Rectal smooth muscle tissue (tissue), 1 donor: Measurements from ENCODE around the gene B4GALNT2.
"Not testable (repeated sequence)": the region's sequence is repeated elsewhere in the genome, so short reads cannot be mapped to it uniquely, and the experiment has no call there.

Experiments
- H3K27ac ChIP-seq: one replicate; pipeline ENCODE4 v1.7.0; 2013; ENCODE audit warnings: low read depth, low read length, inconsistent platforms
- H3K27me3 ChIP-seq: one replicate; pipeline ENCODE4 v1.7.0; 2013; ENCODE audit warnings: low read length; ENCODE audit not compliant: control insufficient read depth, insufficient read depth
- H3K36me3 ChIP-seq: one replicate; pipeline ENCODE4 v1.7.0; 2013; ENCODE audit warnings: low read length; ENCODE audit not compliant: control insufficient read depth, insufficient read depth
- H3K4me1 ChIP-seq: one replicate; pipeline ENCODE4 v1.7.0; 2013; ENCODE audit warnings: low read length; ENCODE audit not compliant: control insufficient read depth, insufficient read depth
- H3K4me3 ChIP-seq: one replicate; pipeline ENCODE4 v1.7.0; 2013; ENCODE audit warnings: low read length
- H3K9ac ChIP-seq: one replicate; pipeline ENCODE4 v1.7.0; 2013; ENCODE audit warnings: low read length

B4GALNT2 gene

GRCh38 chr17:49157784-49158183 is 25.2 kb downstream of the B4GALNT2 start:
- H3K36me3 ChIP-seq, result no peaks in the 10 kb centered on the region
- no peak overlapping the region for H3K27ac ChIP-seq
- no peaks in the 10 kb centered on the region for H3K4me1 ChIP-seq
- no peak overlapping the region for H3K4me3 ChIP-seq
- H3K27me3 ChIP-seq, result no peaks in the 10 kb centered on the region
- no peak overlapping the region for H3K9ac ChIP-seq

GRCh38 chr17:49162866-49163265 is 30.3 kb downstream of the B4GALNT2 start:
- Histone ChIP-seq H3K36me3 (no peaks in the 10 kb centered on the region), H3K4me3 (no peak overlapping the region), H3K27me3 (no peaks in the 10 kb centered on the region), H3K4me1 (no peaks in the 10 kb centered on the region), H3K27ac (no peak overlapping the region), H3K9ac (no peak overlapping the region)

- H3K27me3 ChIP-seq, result no peaks in the 10 kb centered on the region
Observed at GRCh38 chr17:49165143-49165542, 32.6 kb downstream of the B4GALNT2 start.

GRCh38 chr17:49168706-49169105 is 36.1 kb downstream of the B4GALNT2 start:
- H3K27me3 ChIP-seq, result no peaks in the 10 kb centered on the region

More at GRCh38 chr17:49165143-49165542, 32.6 kb downstream of the B4GALNT2 start:
- Histone ChIP-seq H3K4me3 (no peak overlapping the region), H3K4me1 (no peaks in the 10 kb centered on the region), H3K9ac (no peak overlapping the region), H3K36me3 (no peaks in the 10 kb centered on the region), H3K27ac (no peak overlapping the region)

GRCh38 chr17:49170216-49170615 is 37.6 kb downstream of the B4GALNT2 start:
- Histone ChIP-seq H3K9ac (no peak overlapping the region), H3K27ac (no peak overlapping the region), H3K27me3 (no peaks in the 10 kb centered on the region), H3K36me3 (no peaks in the 10 kb centered on the region), H3K4me3 (no peak overlapping the region), H3K4me1 (no peaks in the 10 kb centered on the region)

More at GRCh38 chr17:49168706-49169105, 36.1 kb downstream of the B4GALNT2 start:
- Histone ChIP-seq H3K4me1 (no peaks in the 10 kb centered on the region), H3K9ac (no peak overlapping the region), H3K36me3 (no peaks in the 10 kb centered on the region), H3K27ac (no peak overlapping the region), H3K4me3 (no peak overlapping the region)

GRCh38 chr17:49170711-49171110 is 38.1 kb downstream of the B4GALNT2 start:
- not testable (repeated sequence) for H3K9ac ChIP-seq, H3K27ac ChIP-seq, H3K36me3 ChIP-seq, H3K27me3 ChIP-seq, H3K4me3 ChIP-seq, H3K4me1 ChIP-seq

- not testable (repeated sequence) for H3K27me3 ChIP-seq, H3K9ac ChIP-seq, H3K36me3 ChIP-seq, H3K4me3 ChIP-seq, H3K27ac ChIP-seq, H3K4me1 ChIP-seq
Observed at GRCh38 chr17:49175978-49176377, 43.4 kb downstream of the B4GALNT2 start.

- no peak overlapping the region for H3K9ac ChIP-seq
- no peak overlapping the region for H3K4me3 ChIP-seq
- no peaks in the 10 kb centered on the region for H3K36me3 ChIP-seq
- H3K27ac ChIP-seq, result no peak overlapping the region
- H3K27me3 ChIP-seq, result no peaks in the 10 kb centered on the region
- H3K4me1 ChIP-seq, result no peaks in the 10 kb centered on the region
Observed at GRCh38 chr17:49180303-49180702, 47.7 kb downstream of the B4GALNT2 start.

- Histone ChIP-seq H3K27me3 (no peaks in the 10 kb centered on the region), H3K4me3 (no peak overlapping the region), H3K36me3 (no peaks in the 10 kb centered on the region), H3K4me1 (no peaks in the 10 kb centered on the region), H3K9ac (no peak overlapping the region), H3K27ac (no peak overlapping the region)
Observed at GRCh38 chr17:49180998-49181635, 48.5 kb downstream of the B4GALNT2 start.

GRCh38 chr17:49183341-49183740 is 50.8 kb downstream of the B4GALNT2 start:
- Histone ChIP-seq H3K4me1 (no peaks in the 10 kb centered on the region), H3K36me3 (no peaks in the 10 kb centered on the region), H3K27ac (no peak overlapping the region), H3K9ac (no peak overlapping the region), H3K27me3 (no peaks in the 10 kb centered on the region), H3K4me3 (no peak overlapping the region)

GRCh38 chr17:49183801-49184200 is 51.2 kb downstream of the B4GALNT2 start:
- Histone ChIP-seq H3K36me3 (no peaks in the 10 kb centered on the region), H3K27me3 (no peaks in the 10 kb centered on the region), H3K27ac (no peak overlapping the region), H3K4me3 (no peak overlapping the region), H3K9ac (no peak overlapping the region), H3K4me1 (no peaks in the 10 kb centered on the region)

- not testable (repeated sequence) for H3K4me1 ChIP-seq, H3K36me3 ChIP-seq, H3K9ac ChIP-seq, H3K27ac ChIP-seq, H3K4me3 ChIP-seq, H3K27me3 ChIP-seq
Observed at GRCh38 chr17:49184522-49184921, 52.0 kb downstream of the B4GALNT2 start.

- H3K36me3 ChIP-seq, H3K27me3 ChIP-seq, H3K9ac ChIP-seq, H3K27ac ChIP-seq, H3K4me3 ChIP-seq, H3K4me1 ChIP-seq: not testable (repeated sequence)
Observed at GRCh38 chr17:49185381-49185780, 52.8 kb downstream of the B4GALNT2 start.
